Heart left ventricle (tissue), 16 donors: Measurements from ENCODE around the gene PPP4R1. TPM values are rescaled to one million over a fixed set of nuclear protein-coding genes. Genes with fewer than 3 reads are reported as not detected.
A peak's percentile ranks its signal among the peaks of the same experiment; 100 is the strongest.

Experiments used
- ATAC-seq, 4 donors: fragments of 200-7000 bp; cut with Tn5 transposase; one replicate each; pipeline ENCODE4 v1.9.1; 2020 to 2022; ENCODE audit warnings: moderate library complexity in 4 of 4, mild to moderate bottlenecking in 3 of 4, moderate number of reproducible peaks in 1 of 4
- DNase-seq, 5 donors: peaks; one replicate each; pipeline ENCODE4 v3.0.0-alpha.2; 2020
- H3K27ac ChIP-seq, 12 donors: fragments of 200-600 bp; sonication (generic) in 4 of 12; one replicate each; pipeline versions ENCODE4 v1.5.0 to v1.8.0; 2016 to 2022; ENCODE audit warnings: mild to moderate bottlenecking in 2 of 12
- H3K27me3 ChIP-seq, 9 donors: fragments of 200-600 bp; sonication (generic) in 2 of 9; one replicate each; pipeline versions ENCODE4 v1.5.1 to v1.8.0; 2016 to 2022; ENCODE audit warnings: mild to moderate bottlenecking in 3 of 9
- H3K36me3 ChIP-seq, 9 donors: fragments of 200-600 bp; sonication (generic) in 2 of 9; one replicate each; pipeline versions ENCODE4 v1.5.0 to v1.8.0; 2018 to 2022; ENCODE audit warnings: mild to moderate bottlenecking in 2 of 9
- H3K4me1 ChIP-seq, 12 donors: fragments of 200-600 bp; sonication (generic) in 4 of 12; one replicate each; pipeline versions ENCODE4 v1.5.0 to v1.8.0; 2016 to 2022; ENCODE audit warnings: mild to moderate bottlenecking in 3 of 12
- H3K4me3 ChIP-seq, 12 donors: fragments of 200-600 bp; sonication (generic) in 4 of 12; one replicate each; pipeline versions ENCODE4 v1.5.0 to v1.8.0; 2017 to 2022; ENCODE audit warnings: mild to moderate bottlenecking in 9 of 12, moderate library complexity in 4 of 12
- H3K9me3 ChIP-seq, 12 donors: fragments of 200-600 bp; sonication (generic) in 4 of 12; one replicate each; pipeline versions ENCODE4 v1.5.0 to v1.8.0; 2016 to 2022; ENCODE audit warnings: mild to moderate bottlenecking in 1 of 12
- POLR2A ChIP-seq, 2 donors: fragments of 450-650 bp; IDR thresholded peaks; one replicate each; pipeline ENCODE4 v1.6.1; 2017; ENCODE audit warnings: antibody characterized with exemption in 2 of 2, mild to moderate bottlenecking in 2 of 2, moderate library complexity in 2 of 2
- WGBS, 4 donors: extraction: QIAGEN DNeasy Blood & Tissue Kit in 2 of 4; methylation state at CpG; one replicate each; pipeline versions ENCODE4 v1.1.5 to v1.1.7; 2013 to 2018; 5-methylcytosine and 5-hydroxymethylcytosine counted together
- intact Hi-C, 10 donors: fragments of 100-400 bp; cut with DNase I; formaldehyde crosslinking; loops; one replicate each; pipeline versions ENCODE4 v1.11.1 to v1.14.2; 2022
- polyA plus RNA-seq, 2 donors: library from polyadenylated mRNA; stranded (reverse); fragments of 200-250 nt; gene quantifications; one replicate each; pipeline ENCODE4 v1.2.3, GENCODE V29; 2013
- total RNA-seq, 9 donors: library from RNA; depleted of rRNA in 2 of 9; stranded (reverse); fragments of >200 nt in 2 of 9; fragmentation: NEBNext Ultra II Directional in 3 of 9; extraction: Animal tissue kit (Norgen Biotek cat#: 25700) in 3 of 9; gene quantifications; one replicate each; pipeline versions ENCODE4 v1.1.0 to v1.2.4, GENCODE V29; 2016 to 2023
- TF ChIP-seq, protein P1 (sequence below), 12 donors: fragments of 200-600 bp; sonication (generic) in 4 of 12; IDR thresholded peaks; one replicate each; pipeline versions ENCODE4 v1.5.0 to v1.8.0; 2018 to 2022; ENCODE audit warnings: antibody characterized with exemption in 12 of 12, mild to moderate bottlenecking in 5 of 12
- donor health status: ischemic (EF 13 %, LVEDD 7.1; RV severe dilation, severe dysfunction).
- donor health status: healthy with polysubstance abuse.
- donor health status: DM: no; HTN: yes; CAD: no.
- donor health status: DM: no; HTN: no; CAD: no.
- donor health status: ischemic (EF 25% LVEDD 6.9; RV normal size, moderate dysfunction).
- donor health status: ischemic (EF 25% LVEDD 5.7; RV mildly dilated, moderate dysfunction).
- donor health status: healthy.
- donor health status: DM: yes; HTN: yes; CAD: no.
- donor health status: ischemic (EF 35%, LVEDD 5.7; RV mildly dilated, moderate dysfunction).
- donor health status: nonischemic (EF 11% LVEDD 7.7; RV severe dilation, severe dysfunction).
- donor health status: DM: yes; HTN: yes; CAD: no.
- donor health status: PGD.
- donor health status: ischemic (EF 29% LVEDD 5.4; RV normal size, mild dysfunction).
- donor health status: nonischemic (EF 23%, LVEDD 6.1; RV moderate dilation, normal function).

The PPP4R1 gene
- total and polyA plus RNA-seq, 11 donors, result 13.9 to 81.3 (median 59.8) TPM

DNA sequence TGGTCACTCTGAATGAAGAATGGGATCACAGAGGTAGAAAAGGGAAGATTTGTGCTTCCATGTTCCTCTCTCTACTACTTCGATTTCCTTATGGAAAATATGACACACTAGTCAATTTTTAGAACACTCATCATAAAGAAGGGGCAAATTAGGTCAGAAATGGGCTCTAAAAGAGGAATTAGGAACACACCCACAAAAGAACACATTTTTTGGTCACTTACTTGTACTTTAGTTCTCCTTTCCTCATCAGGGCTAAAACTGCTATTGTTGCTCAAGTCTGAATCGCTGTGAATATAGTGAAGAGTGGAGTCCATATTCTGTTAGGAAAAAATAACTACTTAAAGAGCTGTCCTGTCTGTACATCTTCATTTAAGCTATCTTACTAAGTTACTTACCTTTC is 52.6 kb downstream of the PPP4R1 start:
- Histone ChIP-seq H3K9me3 (no peaks in the 10 kb centered on the region), H3K27ac (peak overlapping the region in 1 of 12 donors; percentile 22), H3K4me1 (peaks cover 0 to 41% (median 13%) of the 10 kb centered on the region in 12 donors), H3K4me3 (no peak overlapping the region), H3K36me3 (peaks cover 0 to 77% (median 67%) of the 10 kb centered on the region in 9 donors), H3K27me3 (no peaks in the 10 kb centered on the region)
- 66 to 87% (median 81%) methylated on average over 2 of the region's 2 CpGs for WGBS, 4 donors
- ATAC-seq (peak in 2 of 4 donors; percentile 49 to 54), DNase-seq (no peak)
- TF ChIP-seq POLR2A (IDR thresholded peaks at IDR 0.05), result no peak
- TF ChIP-seq, protein P1, sequence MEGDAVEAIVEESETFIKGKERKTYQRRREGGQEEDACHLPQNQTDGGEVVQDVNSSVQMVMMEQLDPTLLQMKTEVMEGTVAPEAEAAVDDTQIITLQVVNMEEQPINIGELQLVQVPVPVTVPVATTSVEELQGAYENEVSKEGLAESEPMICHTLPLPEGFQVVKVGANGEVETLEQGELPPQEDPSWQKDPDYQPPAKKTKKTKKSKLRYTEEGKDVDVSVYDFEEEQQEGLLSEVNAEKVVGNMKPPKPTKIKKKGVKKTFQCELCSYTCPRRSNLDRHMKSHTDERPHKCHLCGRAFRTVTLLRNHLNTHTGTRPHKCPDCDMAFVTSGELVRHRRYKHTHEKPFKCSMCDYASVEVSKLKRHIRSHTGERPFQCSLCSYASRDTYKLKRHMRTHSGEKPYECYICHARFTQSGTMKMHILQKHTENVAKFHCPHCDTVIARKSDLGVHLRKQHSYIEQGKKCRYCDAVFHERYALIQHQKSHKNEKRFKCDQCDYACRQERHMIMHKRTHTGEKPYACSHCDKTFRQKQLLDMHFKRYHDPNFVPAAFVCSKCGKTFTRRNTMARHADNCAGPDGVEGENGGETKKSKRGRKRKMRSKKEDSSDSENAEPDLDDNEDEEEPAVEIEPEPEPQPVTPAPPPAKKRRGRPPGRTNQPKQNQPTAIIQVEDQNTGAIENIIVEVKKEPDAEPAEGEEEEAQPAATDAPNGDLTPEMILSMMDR (IDR thresholded peaks at IDR 0.05), result no peak
- intact Hi-C loops, result no loop called here

DNA sequence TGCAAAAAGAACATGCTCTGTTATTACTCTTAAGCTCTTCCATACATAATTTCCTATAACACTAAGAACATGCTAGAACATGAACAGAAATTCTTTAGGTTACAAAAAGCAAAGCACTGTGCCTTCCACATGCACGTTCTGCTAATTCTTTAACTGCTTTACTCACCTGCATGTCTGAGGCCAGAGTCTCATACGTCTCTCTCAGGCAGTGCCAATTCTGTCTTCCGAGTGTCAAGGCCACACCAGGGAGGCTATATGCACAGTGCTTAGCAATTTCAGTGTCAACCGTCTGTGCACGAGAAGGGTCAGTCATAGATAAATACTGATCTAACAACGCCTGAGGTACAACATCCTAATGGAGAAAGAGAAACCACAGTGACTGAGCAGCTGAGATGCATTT is 55.1 kb downstream of the PPP4R1 start:
- 91 to 96% (median 95%) methylated on average over 6 of the region's 6 CpGs for WGBS, 4 donors
- H3K4me1 ChIP-seq, result peaks cover 0 to 30% (median 5%) of the 10 kb centered on the region in 12 donors
- no peak for DNase-seq
- peaks cover 0 to 97% (median 90%) of the 10 kb centered on the region in 9 donors for H3K36me3 ChIP-seq
- no peaks in the 10 kb centered on the region for H3K27me3 ChIP-seq
- ATAC-seq, result no peak
- no peaks in the 10 kb centered on the region for H3K9me3 ChIP-seq
- TF ChIP-seq, protein P1 (IDR thresholded peaks at IDR 0.05), result no peak
- TF ChIP-seq POLR2A (IDR thresholded peaks at IDR 0.05), result no peak
- H3K27ac ChIP-seq, result no peak overlapping the region
- H3K4me3 ChIP-seq, result no peak overlapping the region
- intact Hi-C loops, result no loop called here

DNA sequence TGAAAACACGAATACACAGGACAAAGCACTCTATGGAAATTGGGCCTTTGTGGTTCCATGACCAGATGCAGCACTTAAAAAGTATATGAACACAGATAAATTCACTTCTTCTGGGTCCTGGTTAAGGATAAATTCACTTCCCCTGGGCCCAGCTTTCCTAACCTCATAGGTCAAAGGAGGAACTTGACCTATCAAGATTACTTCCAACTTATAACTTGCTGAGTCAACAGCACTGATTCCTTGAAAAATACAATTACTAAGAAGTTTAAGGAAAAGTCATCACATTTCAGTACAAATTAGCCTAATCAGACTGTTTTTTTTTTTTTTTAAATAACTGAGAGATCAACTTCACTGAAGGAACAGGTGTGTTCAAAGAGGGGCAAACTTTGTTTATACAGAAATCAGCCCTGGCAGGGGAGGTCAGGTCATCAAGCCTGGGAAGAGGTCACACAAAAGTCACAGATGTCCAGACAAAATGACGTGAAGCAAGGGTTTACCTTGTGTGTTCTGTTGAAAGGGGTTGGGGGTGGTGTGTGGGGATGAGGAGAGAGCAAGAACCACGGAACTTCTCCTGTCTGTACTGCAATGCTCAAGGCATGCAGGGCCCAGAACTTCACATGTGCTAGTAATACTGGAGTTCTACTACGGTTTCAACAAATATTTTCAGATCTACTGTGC is 55.8 kb downstream of the PPP4R1 start:
- no peaks in the 10 kb centered on the region for H3K27me3 ChIP-seq
- DNase-seq (no peak), ATAC-seq (no peak)
- no peak overlapping the region for H3K27ac ChIP-seq
- peaks cover 0 to 100% (median 97%) of the 10 kb centered on the region in 9 donors for H3K36me3 ChIP-seq
- H3K4me3 ChIP-seq, result no peak overlapping the region
- H3K4me1 ChIP-seq, result peaks cover 0 to 22% (median 0%) of the 10 kb centered on the region in 12 donors
- H3K9me3 ChIP-seq, result no peaks in the 10 kb centered on the region
- intact Hi-C loops, result no loop called here
- TF ChIP-seq, protein P1 (IDR thresholded peaks at IDR 0.05), result no peak
- TF ChIP-seq POLR2A (IDR thresholded peaks at IDR 0.05), result no peak
- 88 to 92% (median 92%) methylated on average over 4 of the region's 4 CpGs for WGBS, 4 donors

DNA sequence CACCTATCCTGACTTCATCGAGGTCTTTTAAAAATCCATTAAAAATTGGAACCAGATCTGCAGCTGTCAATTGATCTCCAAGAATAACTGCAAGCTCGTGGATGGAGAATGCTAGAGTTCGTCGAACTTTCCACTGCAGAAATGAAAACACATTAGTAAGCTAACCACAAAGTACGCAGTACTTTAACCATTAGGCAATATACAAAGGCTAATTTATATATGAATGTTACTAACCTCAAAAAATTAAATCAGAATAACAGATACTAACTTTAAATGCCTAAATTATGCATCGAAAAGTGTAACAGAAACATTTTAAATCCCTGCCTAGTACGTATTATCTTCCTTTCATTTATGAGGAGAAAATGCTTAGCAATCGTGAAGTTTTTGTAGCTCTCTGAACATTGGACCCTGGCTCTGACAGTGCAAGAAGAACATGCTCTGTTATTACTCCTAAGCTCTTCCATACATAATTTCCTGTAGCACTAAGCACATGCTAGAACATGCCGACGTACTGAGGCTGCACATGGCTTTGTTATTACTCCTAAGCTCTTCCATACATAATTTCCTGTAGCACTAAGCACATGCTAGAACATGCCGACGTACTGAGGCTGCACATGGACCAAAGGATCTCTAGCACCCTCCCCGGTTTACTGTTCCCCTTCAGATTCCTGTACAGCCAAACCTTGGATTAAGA is 57.0 kb downstream of the PPP4R1 start:
- 90 to 96% (median 94%) methylated on average over 13 of the region's 13 CpGs for WGBS, 4 donors
- peaks cover 0 to 7% (median 0%) of the 10 kb centered on the region in 12 donors for H3K9me3 ChIP-seq
- TF ChIP-seq POLR2A (IDR thresholded peaks at IDR 0.05), result no peak
- TF ChIP-seq, protein P1 (IDR thresholded peaks at IDR 0.05), result no peak
- no peaks in the 10 kb centered on the region for H3K27me3 ChIP-seq
- peaks cover 0 to 100% (median 97%) of the 10 kb centered on the region in 9 donors for H3K36me3 ChIP-seq
- peaks cover 0 to 13% (median 0%) of the 10 kb centered on the region in 12 donors for H3K4me1 ChIP-seq
- ATAC-seq (no peak), DNase-seq (no peak)
- no peak overlapping the region for H3K4me3 ChIP-seq
- no peak overlapping the region for H3K27ac ChIP-seq
- intact Hi-C loops, result no loop called here
